ENCODE results near the gene RHPN2. TPM values are rescaled to one million over a fixed set of nuclear protein-coding genes. Genes with fewer than 3 reads are reported as not detected.
"Not testable (repeated sequence)": the region's sequence is repeated elsewhere in the genome, so short reads cannot be mapped to it uniquely, and the experiment has no call there.

Gene RHPN2
- total RNA-seq, 2 experiments from 2014 or later: 3.1 to 3.4 TPM

- CTCF ChIA-PET: interaction anchor here (1.8 kb wide), 1 partner anchor 30 kb away, joined by 5 read pairs; no protein-coding TSS in a partner anchor
- no peaks in the 10 kb centered on the region for H3K36me3 Mint-ChIP-seq (ENCODE audit: low read depth)
- no peak for DNase-seq
- peaks cover 4% of the 10 kb centered on the region for H3K4me1 Mint-ChIP-seq (ENCODE audit: low read depth)
- H3K9me3 Mint-ChIP-seq: no peaks in the 10 kb centered on the region
- intact Hi-C loops (cut with micrococcal nuclease): no loop called here
- no peak overlapping the region for H3K27ac Mint-ChIP-seq
- H3K4me3 Mint-ChIP-seq: no peak overlapping the region
- no peaks in the 10 kb centered on the region for H3K27me3 Mint-ChIP-seq (ENCODE audit: low read depth)
Observed at GRCh38 chr19:33005440-33005839, 59.2 kb downstream of the RHPN2 start.

GRCh38 chr19:33003424-33004024, 61.2 kb downstream of the RHPN2 start:
- H3K36me3 Mint-ChIP-seq (ENCODE audit: low read depth); H3K9me3 Mint-ChIP-seq; H3K27me3 Mint-ChIP-seq (ENCODE audit: low read depth); intact Hi-C loops (cut with micrococcal nuclease); H3K4me1 Mint-ChIP-seq (ENCODE audit: low read depth); H3K27ac Mint-ChIP-seq; H3K4me3 Mint-ChIP-seq; DNase-seq: not testable (repeated sequence)
- CTCF ChIA-PET: interaction anchor here (0.8 kb wide), 1 partner anchor 139 kb away, joined by 3 read pairs; no protein-coding TSS in a partner anchor

DNA sequence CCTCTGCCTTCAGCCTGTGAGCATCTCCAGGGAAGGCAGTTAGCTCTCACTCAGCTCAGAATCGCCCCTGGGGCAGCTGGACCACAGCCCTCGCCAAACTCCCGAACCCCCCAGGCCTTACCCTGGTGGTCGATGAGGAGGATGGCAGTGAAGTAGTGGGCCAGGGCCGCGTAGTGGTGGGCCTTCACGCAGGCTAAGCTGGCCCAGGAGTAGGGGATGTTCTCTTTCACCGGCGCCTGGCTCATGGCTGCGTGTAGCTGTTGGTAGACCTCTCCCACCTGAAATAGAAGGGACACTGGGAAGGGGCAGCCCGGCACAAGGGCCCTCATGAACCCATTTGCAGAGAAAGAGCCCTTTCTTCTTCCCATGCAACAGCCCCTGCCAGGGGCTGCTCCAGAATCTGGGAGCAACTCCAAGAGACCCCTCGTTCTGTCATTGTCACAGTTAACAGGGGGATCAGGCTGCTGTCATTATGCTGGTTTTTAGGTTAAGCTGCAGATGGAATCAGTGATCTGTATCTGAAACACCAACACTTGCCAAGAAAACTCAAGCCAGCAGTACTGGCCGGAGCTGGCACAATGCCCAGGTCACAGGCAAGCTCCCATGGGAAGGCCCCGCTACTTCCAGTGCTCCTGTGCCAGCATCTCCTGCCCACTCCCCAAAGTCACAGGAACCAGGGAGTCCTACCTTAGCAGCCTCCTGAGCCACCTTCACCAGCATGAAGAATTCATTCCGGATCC, 62.4 kb downstream of the RHPN2 start:
- H3K4me3 Mint-ChIP-seq; CTCF ChIA-PET; H3K9me3 Mint-ChIP-seq; H3K4me1 Mint-ChIP-seq (ENCODE audit: low read depth); H3K27ac Mint-ChIP-seq; DNase-seq; H3K36me3 Mint-ChIP-seq (ENCODE audit: low read depth); intact Hi-C loops (cut with micrococcal nuclease); H3K27me3 Mint-ChIP-seq (ENCODE audit: low read depth): not testable (repeated sequence)

DNA sequence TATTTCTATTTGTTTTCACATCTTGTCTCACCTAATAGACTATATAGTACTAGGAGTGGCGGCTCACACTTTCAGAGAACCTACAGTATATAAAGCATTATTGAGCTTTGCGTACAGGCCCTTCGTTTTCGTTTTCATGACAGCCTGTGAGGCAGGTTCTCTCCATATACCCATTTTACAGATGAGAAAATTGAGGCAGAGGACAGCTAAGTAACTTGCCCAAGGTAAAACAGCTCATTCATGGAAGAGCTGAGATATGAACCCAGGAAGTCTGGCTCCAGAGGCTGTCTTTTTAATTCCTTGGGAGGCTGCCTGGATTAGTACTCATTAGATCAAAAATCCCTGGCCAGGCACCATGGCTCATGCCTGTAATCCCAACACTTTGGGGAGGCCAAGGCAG, 63.8 kb downstream of the RHPN2 start:
- DNase-seq: no peak
- H3K4me3 Mint-ChIP-seq: no peak overlapping the region
- intact Hi-C loops (cut with micrococcal nuclease): no loop called here
- H3K9me3 Mint-ChIP-seq: no peaks in the 10 kb centered on the region
- no peak overlapping the region for H3K27ac Mint-ChIP-seq
- no peaks in the 10 kb centered on the region for H3K27me3 Mint-ChIP-seq (ENCODE audit: low read depth)
- no peaks in the 10 kb centered on the region for H3K36me3 Mint-ChIP-seq (ENCODE audit: low read depth)
- H3K4me1 Mint-ChIP-seq (ENCODE audit: low read depth): peaks cover 6% of the 10 kb centered on the region
- CTCF ChIA-PET: no interaction called here

DNA sequence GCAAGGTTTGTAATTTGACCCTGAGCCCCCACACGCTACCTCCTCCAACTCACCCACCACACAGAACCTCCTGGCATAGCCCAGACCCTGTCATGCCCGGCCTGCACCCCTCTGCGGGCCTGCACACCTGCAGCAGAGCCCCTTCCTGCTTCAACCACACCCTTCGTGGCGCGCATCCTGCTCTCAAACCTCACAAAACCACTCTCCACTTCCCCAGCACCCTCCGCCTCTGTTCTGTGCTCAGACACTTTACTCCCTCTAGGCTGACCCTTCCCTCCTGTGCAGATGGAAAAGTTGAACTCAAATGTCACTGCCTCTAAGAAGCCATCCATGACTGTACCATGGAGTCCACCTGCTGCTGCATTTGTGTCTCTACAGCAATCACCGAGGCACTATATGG, 64.2 kb downstream of the RHPN2 start:
- H3K4me3 Mint-ChIP-seq: no peak overlapping the region
- intact Hi-C loops (cut with micrococcal nuclease): no loop called here
- peaks cover 6% of the 10 kb centered on the region for H3K4me1 Mint-ChIP-seq (ENCODE audit: low read depth)
- DNase-seq: peak; percentile 7
- no peak overlapping the region for H3K27ac Mint-ChIP-seq
- H3K9me3 Mint-ChIP-seq: no peaks in the 10 kb centered on the region
- no peaks in the 10 kb centered on the region for H3K27me3 Mint-ChIP-seq (ENCODE audit: low read depth)
- CTCF ChIA-PET: no interaction called here
- no peaks in the 10 kb centered on the region for H3K36me3 Mint-ChIP-seq (ENCODE audit: low read depth)

DNA sequence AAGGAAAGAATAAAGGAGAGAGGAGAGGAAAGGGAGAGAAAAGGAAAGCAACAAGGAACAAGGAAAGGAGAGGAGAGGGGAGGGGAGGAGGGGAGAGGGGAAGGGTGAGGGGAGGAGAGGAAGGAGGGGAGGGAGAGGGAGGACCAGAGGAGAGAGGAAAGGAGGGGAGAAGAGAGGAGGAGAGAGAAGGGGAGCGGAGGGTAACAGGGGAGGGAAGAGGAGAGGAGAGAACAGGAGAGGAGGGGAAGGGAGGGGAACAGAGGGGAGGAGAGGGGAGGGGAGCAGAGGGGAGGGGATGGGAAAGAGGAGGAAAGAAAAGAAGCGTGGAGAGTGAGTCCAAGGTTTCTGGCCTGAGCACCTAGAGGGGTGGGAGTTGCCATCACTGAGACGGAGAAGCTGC, 66.0 kb downstream of the RHPN2 start:
- CTCF ChIA-PET: no interaction called here
- H3K9me3 Mint-ChIP-seq: no peaks in the 10 kb centered on the region
- peaks cover 6% of the 10 kb centered on the region for H3K4me1 Mint-ChIP-seq (ENCODE audit: low read depth)
- no peak for DNase-seq
- intact Hi-C loops (cut with micrococcal nuclease): no loop called here
- no peak overlapping the region for H3K4me3 Mint-ChIP-seq
- no peaks in the 10 kb centered on the region for H3K27me3 Mint-ChIP-seq (ENCODE audit: low read depth)
- no peak overlapping the region for H3K27ac Mint-ChIP-seq
- H3K36me3 Mint-ChIP-seq (ENCODE audit: low read depth): no peaks in the 10 kb centered on the region

- Mint-ChIP-seq H3K27me3 (ENCODE audit: low read depth) (no peaks in the 10 kb centered on the region), H3K4me3 (no peak overlapping the region), H3K27ac (no peak overlapping the region), H3K36me3 (ENCODE audit: low read depth) (no peaks in the 10 kb centered on the region), H3K9me3 (no peaks in the 10 kb centered on the region), H3K4me1 (ENCODE audit: low read depth) (peaks cover 6% of the 10 kb centered on the region)
- no peak for DNase-seq
- intact Hi-C loops (cut with micrococcal nuclease): no loop called here
- CTCF ChIA-PET: no interaction called here
Observed at GRCh38 chr19:32997716-32998355, 66.9 kb downstream of the RHPN2 start.

DNA sequence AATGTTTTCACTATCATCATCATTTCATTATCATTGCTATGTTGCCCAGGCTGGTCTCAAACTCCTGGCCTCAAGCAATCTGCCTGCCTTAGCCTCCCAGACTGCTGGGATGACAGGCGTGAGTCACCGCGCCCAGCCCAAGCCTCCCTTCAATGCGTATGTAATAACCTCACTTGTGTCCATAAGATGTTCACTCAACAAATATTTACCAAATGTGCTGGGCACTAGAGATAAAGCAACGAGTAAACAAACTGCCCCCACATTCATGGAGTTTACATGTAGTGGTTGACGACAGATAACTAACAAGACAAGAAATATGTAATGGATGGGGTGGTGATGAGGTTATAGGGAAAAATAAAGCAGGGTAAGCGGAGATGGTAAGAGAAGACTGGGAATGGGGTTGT, 67.6 kb downstream of the RHPN2 start:
- H3K36me3 Mint-ChIP-seq (ENCODE audit: low read depth); DNase-seq; H3K27ac Mint-ChIP-seq; H3K27me3 Mint-ChIP-seq (ENCODE audit: low read depth); CTCF ChIA-PET; H3K4me1 Mint-ChIP-seq (ENCODE audit: low read depth); intact Hi-C loops (cut with micrococcal nuclease); H3K9me3 Mint-ChIP-seq; H3K4me3 Mint-ChIP-seq: not testable (repeated sequence)

- intact Hi-C loops (cut with micrococcal nuclease); H3K27ac Mint-ChIP-seq; H3K4me3 Mint-ChIP-seq; DNase-seq; CTCF ChIA-PET; H3K27me3 Mint-ChIP-seq (ENCODE audit: low read depth); H3K9me3 Mint-ChIP-seq; H3K36me3 Mint-ChIP-seq (ENCODE audit: low read depth): not testable (repeated sequence)
- peaks cover 11% of the 10 kb centered on the region for H3K4me1 Mint-ChIP-seq (ENCODE audit: low read depth)
Observed at GRCh38 chr19:32995966-32996365, 68.7 kb downstream of the RHPN2 start.

DNA sequence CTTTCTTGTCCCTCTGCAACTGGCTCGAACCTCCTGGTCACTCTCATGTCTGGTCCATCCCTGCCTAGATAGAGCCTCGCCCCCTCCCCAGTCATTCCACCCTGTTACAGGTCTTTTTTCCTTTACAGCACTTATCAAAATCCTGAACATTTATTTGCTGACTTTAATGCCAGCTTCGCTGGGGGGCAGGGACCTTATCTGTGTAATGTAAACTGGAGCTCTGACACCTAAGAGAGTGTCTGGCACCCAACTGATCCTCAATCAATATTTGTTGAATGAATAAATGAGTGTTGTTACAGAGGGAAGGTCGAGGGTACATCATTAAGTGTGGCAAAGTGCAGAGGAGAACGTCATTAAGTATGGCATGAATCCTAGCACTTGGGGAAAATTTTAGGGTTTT, 76.0 kb downstream of the RHPN2 start:
- CTCF ChIA-PET: interaction anchor here (1.0 kb wide), 1 partner anchor 138 kb away, joined by 4 read pairs; no protein-coding TSS in a partner anchor
- no peaks in the 10 kb centered on the region for H3K27me3 Mint-ChIP-seq (ENCODE audit: low read depth)
- no peaks in the 10 kb centered on the region for H3K36me3 Mint-ChIP-seq (ENCODE audit: low read depth)

DNA sequence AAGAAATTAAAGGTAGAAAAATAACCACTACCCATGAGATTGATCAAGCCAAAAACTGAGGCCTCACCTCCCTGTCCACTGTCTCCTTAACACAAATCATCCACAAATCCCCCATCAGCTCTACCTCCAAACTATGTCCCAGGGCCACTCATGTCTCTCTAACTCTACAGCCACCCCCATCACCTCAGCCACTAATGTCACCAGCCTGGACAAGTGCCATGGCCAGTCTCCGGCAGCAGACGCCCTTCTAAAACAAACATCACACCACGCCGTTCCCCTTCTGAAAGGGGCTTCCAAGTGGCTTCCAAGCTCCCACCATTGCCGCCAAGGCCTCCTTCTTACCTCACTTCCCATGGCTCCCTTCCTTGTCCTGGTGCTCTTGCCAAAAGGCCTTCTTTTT, 76.4 kb downstream of the RHPN2 start:
- DNase-seq; intact Hi-C loops (cut with micrococcal nuclease); H3K9me3 Mint-ChIP-seq; H3K4me3 Mint-ChIP-seq; H3K27me3 Mint-ChIP-seq (ENCODE audit: low read depth); H3K36me3 Mint-ChIP-seq (ENCODE audit: low read depth); H3K27ac Mint-ChIP-seq; H3K4me1 Mint-ChIP-seq (ENCODE audit: low read depth): not testable (repeated sequence)
- CTCF ChIA-PET: interaction anchor here (1.0 kb wide), 1 partner anchor 138 kb away, joined by 4 read pairs; no protein-coding TSS in a partner anchor

More for the DNA sequence above, 76.0 kb downstream of the RHPN2 start:
- H3K4me3 Mint-ChIP-seq: no peak overlapping the region
- H3K9me3 Mint-ChIP-seq: no peaks in the 10 kb centered on the region
- intact Hi-C loops (cut with micrococcal nuclease): no loop called here
- DNase-seq: no peak
- peaks cover 4% of the 10 kb centered on the region for H3K4me1 Mint-ChIP-seq (ENCODE audit: low read depth)
- no peak overlapping the region for H3K27ac Mint-ChIP-seq

GRCh38 chr19:32982488-32982887, 82.2 kb downstream of the RHPN2 start:
- H3K27me3 Mint-ChIP-seq (ENCODE audit: low read depth); H3K9me3 Mint-ChIP-seq; H3K4me1 Mint-ChIP-seq (ENCODE audit: low read depth); H3K27ac Mint-ChIP-seq; intact Hi-C loops (cut with micrococcal nuclease); DNase-seq; H3K36me3 Mint-ChIP-seq (ENCODE audit: low read depth); CTCF ChIA-PET; H3K4me3 Mint-ChIP-seq: not testable (repeated sequence)

- H3K9me3 Mint-ChIP-seq; H3K4me1 Mint-ChIP-seq (ENCODE audit: low read depth); H3K36me3 Mint-ChIP-seq (ENCODE audit: low read depth); DNase-seq; H3K4me3 Mint-ChIP-seq; CTCF ChIA-PET; H3K27me3 Mint-ChIP-seq (ENCODE audit: low read depth); H3K27ac Mint-ChIP-seq: not testable (repeated sequence)
- intact Hi-C loops (cut with micrococcal nuclease): loop anchor here (10.0 kb wide), 1 partner anchor 395 kb away; the partner anchor contains the start of gene CEBPG
Observed at GRCh38 chr19:32979807-32980206, 84.9 kb downstream of the RHPN2 start.
